WTC11 (cell line): ENCODE results near the gene CSHL1. TPM values are rescaled to one million over a fixed set of nuclear protein-coding genes. Genes with fewer than 3 reads are reported as not detected.

Experiments used
- ATAC-seq: fragments of 200-7000 bp; cut with Tn5 transposase; 2 replicates; pipeline ENCODE4 v1.10.0; 2021; ENCODE audit warnings: mild to moderate bottlenecking, moderate library complexity
- CTCF ChIA-PET: fragments of 300-600 bp; sonication (Branson Sonifier 250); formaldehyde crosslinking; loops from one replicate; lab custom pipeline; 2021; ENCODE audit warnings: antibody characterized with exemption; lab: Charles Lee
- POLR2A ChIA-PET: fragments of 350-600 bp; sonication (Branson Sonifier 250); formaldehyde crosslinking; loops from one replicate; lab custom pipeline; 2021; ENCODE audit warnings: antibody characterized with exemption; lab: Charles Lee
- DNase-seq: peaks from one replicate; pipeline ENCODE4 v3.0.0; 2021; ENCODE audit warnings: low spot score
- H3K27ac Mint-ChIP-seq: 2 replicates; pipeline ENCODE4 v1.8.0; 2021; ENCODE audit warnings: mixed read lengths
- H3K27me3 Mint-ChIP-seq: 2 replicates; pipeline ENCODE4 v1.8.0; 2021; ENCODE audit warnings: low read depth, mild to moderate bottlenecking, moderate library complexity, mixed read lengths
- H3K36me3 Mint-ChIP-seq: 2 replicates; pipeline ENCODE4 v1.8.0; 2021; ENCODE audit warnings: mixed read lengths
- H3K4me1 Mint-ChIP-seq: 2 replicates; pipeline ENCODE4 v1.8.0; 2022; ENCODE audit warnings: mixed read lengths
- H3K4me3 Mint-ChIP-seq: 2 replicates; pipeline ENCODE4 v1.8.0; 2021; ENCODE audit warnings: mild to moderate bottlenecking, moderate library complexity, mixed read lengths
- H3K9me3 Mint-ChIP-seq: 2 replicates; pipeline ENCODE4 v1.8.0; 2021; ENCODE audit warnings: mixed read lengths
- ATF1 ChIP-seq: sonication (generic); formaldehyde crosslinking; IDR thresholded peaks from 2 replicates; pipeline ENCODE4 v1.8.1; 2023; ENCODE audit warnings: mild to moderate bottlenecking, moderate library complexity, missing genetic modification reagents
- CBFB ChIP-seq: sonication (generic); formaldehyde crosslinking; IDR thresholded peaks from 2 replicates; pipeline ENCODE4 v1.8.1; 2022; ENCODE audit warnings: mild to moderate bottlenecking, low read depth, missing genetic modification reagents
- ESRRA ChIP-seq: sonication (generic); formaldehyde crosslinking; IDR thresholded peaks from 2 replicates; pipeline ENCODE4 v1.8.1; 2022; ENCODE audit warnings: mild to moderate bottlenecking, missing genetic modification reagents, borderline replicate concordance
- FOXJ3 ChIP-seq: sonication (generic); formaldehyde crosslinking; IDR thresholded peaks from 2 replicates; pipeline ENCODE4 v1.9.0; 2021; ENCODE audit warnings: missing genetic modification reagents, mild to moderate bottlenecking, borderline replicate concordance
- FOXK1 ChIP-seq: sonication (generic); formaldehyde crosslinking; IDR thresholded peaks from 2 replicates; pipeline ENCODE4 v1.8.0; 2022; ENCODE audit warnings: mild to moderate bottlenecking, moderate library complexity, missing genetic modification reagents
- FOXP1 ChIP-seq: sonication (generic); formaldehyde crosslinking; IDR thresholded peaks from 2 replicates; pipeline ENCODE4 v1.8.0; 2022; ENCODE audit warnings: missing genetic modification reagents, mild to moderate bottlenecking, moderate library complexity, borderline replicate concordance
- GTF2I ChIP-seq: fragments of 250-450 bp; sonication (Bioruptor Pico); conservative IDR thresholded peaks from 2 replicates; pipeline ENCODE4 v1.4.0; 2021; ENCODE audit warnings: mild to moderate bottlenecking
- IRF2 ChIP-seq: sonication (generic); formaldehyde crosslinking; IDR thresholded peaks from 2 replicates; pipeline ENCODE4 v1.8.0; 2022; ENCODE audit warnings: low read depth, missing genetic modification reagents, borderline replicate concordance
- KAT7 ChIP-seq: sonication (generic); formaldehyde crosslinking; IDR thresholded peaks from 2 replicates; pipeline ENCODE4 v1.8.1; 2023; ENCODE audit warnings: missing genetic modification reagents, mild to moderate bottlenecking, borderline replicate concordance
- NR3C1 ChIP-seq: sonication (generic); formaldehyde crosslinking; conservative IDR thresholded peaks from 2 replicates; pipeline ENCODE4 v1.8.1; 2023; ENCODE audit warnings: low read depth, mild to moderate bottlenecking, missing genetic modification reagents
- SMAD4 ChIP-seq: sonication (generic); formaldehyde crosslinking; IDR thresholded peaks from 2 replicates; pipeline ENCODE4 v1.8.0; 2022; ENCODE audit warnings: mild to moderate bottlenecking, missing genetic modification reagents
- ZBTB21 ChIP-seq: sonication (generic); formaldehyde crosslinking; IDR thresholded peaks from 2 replicates; pipeline ENCODE4 v1.8.1; 2023; ENCODE audit warnings: mild to moderate bottlenecking, missing genetic modification reagents, borderline replicate concordance
- ZNF219 ChIP-seq: sonication (generic); formaldehyde crosslinking; IDR thresholded peaks from 2 replicates; pipeline ENCODE4 v1.8.0; 2023; ENCODE audit warnings: missing genetic modification reagents, mild to moderate bottlenecking, borderline replicate concordance
- ZNF317 ChIP-seq: sonication (generic); formaldehyde crosslinking; IDR thresholded peaks from 2 replicates; pipeline ENCODE4 v1.8.1; 2023; ENCODE audit warnings: low read depth, mild to moderate bottlenecking, moderate library complexity, missing genetic modification reagents, borderline replicate concordance
- ZNF416 ChIP-seq: fragments of 250-450 bp; sonication (Bioruptor Pico); IDR thresholded peaks from 2 replicates; pipeline ENCODE4 v1.9.0; 2021; ENCODE audit warnings: mild to moderate bottlenecking, inconsistent platforms
- total RNA-seq: library from RNA; stranded (reverse); gene quantifications from 3 replicates; pipeline ENCODE4 v1.2.3, GENCODE V29; 2021
- TF ChIP-seq, protein P1 (sequence below): fragments of 250-450 bp; sonication (Bioruptor Pico); conservative IDR thresholded peaks from 2 replicates; pipeline ENCODE4 v1.9.0; 2021; ENCODE audit warnings: mild to moderate bottlenecking
- TF ChIP-seq, protein P2 (sequence below): sonication (generic); formaldehyde crosslinking; IDR thresholded peaks from 2 replicates; pipeline ENCODE4 v1.8.1; 2023; ENCODE audit warnings: mild to moderate bottlenecking, missing genetic modification reagents, moderate library complexity
- TF ChIP-seq, protein P3 (sequence below): sonication (generic); formaldehyde crosslinking; IDR thresholded peaks from 2 replicates; pipeline ENCODE4 v1.8.1; 2023; ENCODE audit warnings: mild to moderate bottlenecking, moderate library complexity, missing genetic modification reagents
- TF ChIP-seq, protein P4 (sequence below): fragments of 250-450 bp; sonication (Bioruptor Pico); IDR thresholded peaks from 2 replicates; pipeline ENCODE4 v1.9.0; 2021; ENCODE audit warnings: mild to moderate bottlenecking
- TF ChIP-seq, protein P5 (sequence below): fragments of 200-600 bp; IDR thresholded peaks from 2 replicates; pipeline ENCODE4 v1.8.0; 2022; ENCODE audit warnings: antibody characterized with exemption
- TF ChIP-seq, protein P6 (sequence below): sonication (generic); formaldehyde crosslinking; IDR thresholded peaks from 2 replicates; pipeline ENCODE4 v1.8.1; 2022; ENCODE audit warnings: low read depth, mild to moderate bottlenecking, moderate library complexity, missing genetic modification reagents, borderline replicate concordance

CSHL1 gene
- total RNA-seq, 1 experiment from 2014 or later: not detected

DNA sequence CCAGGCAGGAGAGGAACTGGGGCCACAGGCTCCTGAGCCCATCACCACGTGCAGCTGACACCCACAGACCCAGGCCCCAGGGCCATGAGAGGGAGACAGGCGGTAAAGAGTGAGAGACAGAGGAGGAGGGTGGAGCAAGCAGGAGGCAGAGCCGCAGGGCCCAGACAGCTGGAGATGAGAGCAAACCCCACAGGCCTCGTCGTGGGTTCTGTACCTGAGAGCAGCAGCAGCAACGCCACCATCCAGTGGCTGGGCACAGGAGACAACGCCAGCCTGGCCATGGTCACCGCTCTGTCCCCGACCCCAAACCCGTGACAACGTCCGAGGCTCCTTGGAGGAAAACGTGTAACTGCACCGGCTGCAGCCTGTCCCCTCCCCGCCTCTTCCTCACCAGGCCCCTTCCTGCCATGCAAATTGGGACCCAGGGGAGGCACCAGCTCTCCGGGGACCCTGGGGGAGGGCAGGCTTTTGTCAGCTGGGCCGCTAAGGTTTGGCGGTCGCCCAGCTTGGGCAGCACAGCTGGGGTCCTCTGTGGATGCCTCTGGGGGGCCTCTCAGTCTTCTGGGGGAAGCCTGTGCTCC, 21.0 kb upstream of the CSHL1 start, which contains the start of gene CD79B (continued):
- TF ChIP-seq, protein P1, sequence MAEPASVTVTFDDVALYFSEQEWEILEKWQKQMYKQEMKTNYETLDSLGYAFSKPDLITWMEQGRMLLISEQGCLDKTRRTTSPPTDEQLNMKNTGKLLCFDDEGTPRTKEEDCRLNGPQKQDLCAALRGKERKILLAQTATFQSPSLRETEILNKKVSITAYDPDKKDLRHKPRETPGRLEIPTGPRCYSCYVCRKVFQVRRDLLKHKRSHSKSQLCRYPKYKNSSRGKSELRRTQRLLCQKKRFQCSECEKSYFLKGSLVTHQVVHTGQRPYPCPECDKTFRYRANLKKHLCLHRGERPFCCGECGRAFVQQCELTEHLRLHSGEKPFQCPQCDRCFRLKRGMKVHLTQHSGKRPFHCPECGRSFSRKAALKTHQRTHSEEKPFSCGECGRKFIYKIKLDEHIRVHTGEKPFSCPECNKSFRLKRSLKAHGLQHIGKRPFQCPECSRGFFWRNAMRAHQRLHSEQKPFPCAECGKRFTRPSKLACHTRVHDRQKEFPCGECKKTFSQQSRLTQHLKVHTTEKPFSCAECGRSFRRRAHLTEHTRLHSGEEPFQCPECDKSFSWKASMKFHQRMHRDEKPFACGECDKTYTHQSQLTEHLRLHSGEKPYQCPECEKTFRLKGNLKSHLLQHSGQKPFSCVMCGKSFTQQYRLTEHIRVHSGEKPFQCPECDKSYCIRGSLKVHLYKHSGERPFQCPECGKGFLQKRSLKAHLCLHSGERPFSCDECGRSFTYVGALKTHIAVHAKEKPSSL: no peak
- TF ChIP-seq SMAD4 (CRISPR knock-in tag) (no peak), FOXJ3 (no peak)
- TF ChIP-seq, all 79 proteins: peak for 0

DNA sequence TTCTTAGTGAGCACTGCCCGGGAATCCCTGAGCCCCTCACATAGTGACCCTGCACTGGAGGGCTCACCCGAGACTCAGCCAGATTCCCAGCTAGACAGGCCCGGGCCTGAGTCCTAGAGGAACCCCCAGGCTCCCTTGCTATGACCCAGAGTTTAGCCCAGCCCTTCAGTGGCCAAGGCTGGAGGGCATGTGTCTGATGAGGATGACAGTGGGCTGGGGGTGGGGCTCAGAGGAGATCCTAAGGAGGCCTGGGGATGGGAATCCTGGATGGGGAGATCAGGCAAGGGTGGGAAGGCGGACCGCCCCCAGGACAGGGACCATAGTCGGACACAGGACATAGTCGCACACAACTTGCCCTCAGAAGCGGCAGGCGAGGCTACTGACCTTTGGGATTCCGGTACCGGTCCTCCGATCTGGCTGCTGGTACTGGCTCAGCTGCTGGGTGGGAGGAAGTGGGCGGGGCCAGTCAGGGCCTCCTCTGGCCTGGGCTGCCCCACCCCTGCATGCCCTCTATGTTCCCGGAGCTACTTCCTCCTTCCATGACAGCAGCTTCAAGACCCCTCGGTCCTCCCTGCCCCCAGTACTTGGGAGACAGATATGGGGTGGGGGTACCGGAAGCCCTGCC, 20.0 kb upstream of the CSHL1 start:
- Mint-ChIP-seq H3K4me1 (peaks cover 18% of the 10 kb centered on the region), H3K9me3 (no peaks in the 10 kb centered on the region), H3K27ac (no peak overlapping the region; the same call in 1 of the 2 replicates), H3K36me3 (no peaks in the 10 kb centered on the region), H3K4me3 (no peak overlapping the region), H3K27me3 (no peaks in the 10 kb centered on the region; the same call in 1 of the 2 replicates)
- ChIA-PET CTCF (interaction anchor here (0.5 to 6.3 kb wide), 15 partner anchors 8 to 376 kb away, joined by 3 to 87 read pairs (median 3); partner anchors contain the start of genes CSHL1 and GH1), POLR2A (interaction anchor here (1.1 kb wide), 1 partner anchor 11 kb away, joined by 3 read pairs; no protein-coding TSS in a partner anchor)
- TF ChIP-seq ZNF416 (CRISPR knock-in tag): no peak
- TF ChIP-seq CBFB (CRISPR knock-in tag): no peak
- TF ChIP-seq, protein P2, sequence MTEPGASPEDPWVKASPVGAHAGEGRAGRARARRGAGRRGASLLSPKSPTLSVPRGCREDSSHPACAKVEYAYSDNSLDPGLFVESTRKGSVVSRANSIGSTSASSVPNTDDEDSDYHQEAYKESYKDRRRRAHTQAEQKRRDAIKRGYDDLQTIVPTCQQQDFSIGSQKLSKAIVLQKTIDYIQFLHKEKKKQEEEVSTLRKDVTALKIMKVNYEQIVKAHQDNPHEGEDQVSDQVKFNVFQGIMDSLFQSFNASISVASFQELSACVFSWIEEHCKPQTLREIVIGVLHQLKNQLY (CRISPR knock-in tag): no peak
- no peak for TF ChIP-seq ZNF317 (CRISPR knock-in tag)
- TF ChIP-seq IRF2 (CRISPR knock-in tag): no peak
- TF ChIP-seq, protein P3, sequence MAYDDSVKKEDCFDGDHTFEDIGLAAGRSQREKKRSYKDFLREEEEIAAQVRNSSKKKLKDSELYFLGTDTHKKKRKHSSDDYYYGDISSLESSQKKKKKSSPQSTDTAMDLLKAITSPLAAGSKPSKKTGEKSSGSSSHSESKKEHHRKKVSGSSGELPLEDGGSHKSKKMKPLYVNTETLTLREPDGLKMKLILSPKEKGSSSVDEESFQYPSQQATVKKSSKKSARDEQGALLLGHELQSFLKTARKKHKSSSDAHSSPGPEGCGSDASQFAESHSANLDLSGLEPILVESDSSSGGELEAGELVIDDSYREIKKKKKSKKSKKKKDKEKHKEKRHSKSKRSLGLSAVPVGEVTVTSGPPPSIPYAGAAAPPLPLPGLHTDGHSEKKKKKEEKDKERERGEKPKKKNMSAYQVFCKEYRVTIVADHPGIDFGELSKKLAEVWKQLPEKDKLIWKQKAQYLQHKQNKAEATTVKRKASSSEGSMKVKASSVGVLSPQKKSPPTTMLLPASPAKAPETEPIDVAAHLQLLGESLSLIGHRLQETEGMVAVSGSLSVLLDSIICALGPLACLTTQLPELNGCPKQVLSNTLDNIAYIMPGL (CRISPR knock-in tag): no peak
- no peak for TF ChIP-seq ESRRA (CRISPR knock-in tag)
- no peak for TF ChIP-seq KAT7 (CRISPR knock-in tag)
- TF ChIP-seq, protein P4, sequence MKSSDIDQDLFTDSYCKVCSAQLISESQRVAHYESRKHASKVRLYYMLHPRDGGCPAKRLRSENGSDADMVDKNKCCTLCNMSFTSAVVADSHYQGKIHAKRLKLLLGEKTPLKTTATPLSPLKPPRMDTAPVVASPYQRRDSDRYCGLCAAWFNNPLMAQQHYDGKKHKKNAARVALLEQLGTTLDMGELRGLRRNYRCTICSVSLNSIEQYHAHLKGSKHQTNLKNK (CRISPR knock-in tag): no peak
- TF ChIP-seq GTF2I (CRISPR knock-in tag): no peak
- no peak for TF ChIP-seq FOXP1 (CRISPR knock-in tag)
- ATAC-seq (peak; percentile 86), DNase-seq (peak; percentile 58)

DNA sequence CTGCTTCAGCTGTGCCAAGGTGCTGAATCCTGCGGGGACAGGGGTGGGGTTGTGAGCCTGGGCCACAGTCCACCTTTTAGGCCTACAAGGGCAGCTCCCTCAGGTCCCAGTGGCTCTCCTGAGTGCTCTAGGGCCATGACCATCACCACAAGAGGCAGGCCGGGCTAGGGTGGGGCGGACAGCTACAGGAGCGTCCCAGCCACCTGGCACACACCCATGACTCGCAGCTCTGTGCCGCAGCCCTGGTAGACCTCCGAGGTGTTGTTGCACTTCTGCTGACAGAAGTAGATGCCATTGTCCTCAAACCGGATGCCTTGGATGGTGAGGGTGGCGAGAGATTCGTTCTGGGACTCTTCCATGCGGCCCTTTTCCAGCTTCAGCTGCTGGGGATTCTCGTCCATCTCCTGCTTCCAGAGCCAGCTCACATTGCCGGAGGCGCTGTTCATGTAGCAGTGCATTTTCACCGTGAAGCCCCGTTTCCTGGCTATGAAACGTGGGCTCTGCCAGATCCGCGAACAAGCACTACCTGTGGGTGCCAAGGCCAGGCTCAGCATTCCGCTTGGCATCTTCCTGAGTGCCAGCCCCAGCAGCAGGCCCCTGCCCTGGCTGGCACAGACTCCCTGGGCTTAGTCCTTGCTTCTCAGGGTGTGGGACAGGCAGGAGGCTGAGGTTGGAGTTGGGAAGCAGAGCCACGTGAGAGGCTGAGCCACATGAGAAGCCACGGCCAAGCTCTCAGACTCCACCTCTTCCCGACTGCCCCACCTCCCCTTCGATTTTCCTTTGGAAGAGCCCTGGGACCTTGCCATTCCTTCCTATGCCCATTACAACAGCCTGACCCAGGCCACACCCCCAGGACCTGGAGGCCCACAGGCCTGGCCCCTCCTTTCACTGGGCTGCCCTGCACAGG, 19.1 kb upstream of the CSHL1 start:
- Mint-ChIP-seq H3K4me1 (peaks cover 18% of the 10 kb centered on the region), H3K36me3 (no peaks in the 10 kb centered on the region), H3K27ac (no peak overlapping the region), H3K4me3 (no peak overlapping the region), H3K9me3 (no peaks in the 10 kb centered on the region), H3K27me3 (no peaks in the 10 kb centered on the region)
- ChIA-PET CTCF (interaction anchor here (1.0 to 6.3 kb wide), 13 partner anchors 10 to 361 kb away, joined by 3 to 87 read pairs (median 5); partner anchors contain the start of genes CSHL1 and GH1), POLR2A (interaction anchor here (1.1 kb wide), 1 partner anchor 10 kb away, joined by 3 read pairs; no protein-coding TSS in a partner anchor)
- ATAC-seq: peak; percentile 49
- DNase-seq: no peak
- no peak for TF ChIP-seq FOXK1 (CRISPR knock-in tag)
- TF ChIP-seq ZBTB21 (CRISPR knock-in tag): no peak
- TF ChIP-seq GTF2I (CRISPR knock-in tag): no peak
- TF ChIP-seq ATF1 (CRISPR knock-in tag): no peak
- TF ChIP-seq, protein P5, sequence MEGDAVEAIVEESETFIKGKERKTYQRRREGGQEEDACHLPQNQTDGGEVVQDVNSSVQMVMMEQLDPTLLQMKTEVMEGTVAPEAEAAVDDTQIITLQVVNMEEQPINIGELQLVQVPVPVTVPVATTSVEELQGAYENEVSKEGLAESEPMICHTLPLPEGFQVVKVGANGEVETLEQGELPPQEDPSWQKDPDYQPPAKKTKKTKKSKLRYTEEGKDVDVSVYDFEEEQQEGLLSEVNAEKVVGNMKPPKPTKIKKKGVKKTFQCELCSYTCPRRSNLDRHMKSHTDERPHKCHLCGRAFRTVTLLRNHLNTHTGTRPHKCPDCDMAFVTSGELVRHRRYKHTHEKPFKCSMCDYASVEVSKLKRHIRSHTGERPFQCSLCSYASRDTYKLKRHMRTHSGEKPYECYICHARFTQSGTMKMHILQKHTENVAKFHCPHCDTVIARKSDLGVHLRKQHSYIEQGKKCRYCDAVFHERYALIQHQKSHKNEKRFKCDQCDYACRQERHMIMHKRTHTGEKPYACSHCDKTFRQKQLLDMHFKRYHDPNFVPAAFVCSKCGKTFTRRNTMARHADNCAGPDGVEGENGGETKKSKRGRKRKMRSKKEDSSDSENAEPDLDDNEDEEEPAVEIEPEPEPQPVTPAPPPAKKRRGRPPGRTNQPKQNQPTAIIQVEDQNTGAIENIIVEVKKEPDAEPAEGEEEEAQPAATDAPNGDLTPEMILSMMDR: no peak
- no peak for TF ChIP-seq NR3C1 (CRISPR knock-in tag)
- no peak for TF ChIP-seq ZNF219 (CRISPR knock-in tag)
- TF ChIP-seq, protein P6, sequence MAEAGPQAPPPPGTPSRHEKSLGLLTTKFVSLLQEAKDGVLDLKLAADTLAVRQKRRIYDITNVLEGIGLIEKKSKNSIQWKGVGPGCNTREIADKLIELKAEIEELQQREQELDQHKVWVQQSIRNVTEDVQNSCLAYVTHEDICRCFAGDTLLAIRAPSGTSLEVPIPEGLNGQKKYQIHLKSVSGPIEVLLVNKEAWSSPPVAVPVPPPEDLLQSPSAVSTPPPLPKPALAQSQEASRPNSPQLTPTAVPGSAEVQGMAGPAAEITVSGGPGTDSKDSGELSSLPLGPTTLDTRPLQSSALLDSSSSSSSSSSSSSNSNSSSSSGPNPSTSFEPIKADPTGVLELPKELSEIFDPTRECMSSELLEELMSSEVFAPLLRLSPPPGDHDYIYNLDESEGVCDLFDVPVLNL (CRISPR knock-in tag): no peak
- no peak for TF ChIP-seq ZNF416 (CRISPR knock-in tag)
